CD4-positive, alpha-beta T cell treated with Interleukin-2 at 100 ng/mL for 4 hours (primary cell): ENCODE measurements around the gene DOCK11.
A peak's percentile ranks its signal among the peaks of the same experiment; 100 is the strongest.

ENCODE experiments used
- DNase-seq: peaks from one replicate; pipeline ENCODE4 v3.0.0-alpha.2; 2020; ENCODE audit warnings: low spot score

The DOCK11 gene

GRCh38 chrX:118502161-118502789 lies 6.7 kb downstream of the DOCK11 start:
- no peak for DNase-seq

GRCh38 chrX:118503260-118504041 lies 7.8 kb downstream of the DOCK11 start:
- DNase-seq, result no peak

GRCh38 chrX:118504581-118504980 lies 9.0 kb downstream of the DOCK11 start:
- no peak for DNase-seq

- no peak for DNase-seq
Observed at GRCh38 chrX:118506805-118507480, 11.3 kb downstream of the DOCK11 start.

DNA sequence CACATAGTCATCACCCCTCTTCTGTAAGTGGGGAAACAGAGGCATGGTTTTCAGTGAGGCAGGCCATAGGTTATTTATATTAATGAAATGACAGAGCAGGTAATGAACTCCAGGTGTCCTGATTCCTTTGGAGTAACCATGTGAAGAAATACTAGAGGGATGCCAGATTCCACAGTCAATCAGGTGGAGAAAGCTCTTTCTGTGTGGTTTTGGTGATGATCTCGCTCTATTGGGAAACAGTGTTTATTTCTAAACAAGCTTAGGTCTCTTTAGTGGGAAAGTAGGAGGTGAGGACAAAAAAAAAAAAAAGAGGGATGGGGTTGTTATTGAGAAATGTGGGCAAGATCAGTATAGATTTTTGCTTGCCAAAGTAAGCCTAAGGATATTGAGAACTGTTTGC lies 12.2 kb downstream of the DOCK11 start:
- DNase-seq, result no peak

DNA sequence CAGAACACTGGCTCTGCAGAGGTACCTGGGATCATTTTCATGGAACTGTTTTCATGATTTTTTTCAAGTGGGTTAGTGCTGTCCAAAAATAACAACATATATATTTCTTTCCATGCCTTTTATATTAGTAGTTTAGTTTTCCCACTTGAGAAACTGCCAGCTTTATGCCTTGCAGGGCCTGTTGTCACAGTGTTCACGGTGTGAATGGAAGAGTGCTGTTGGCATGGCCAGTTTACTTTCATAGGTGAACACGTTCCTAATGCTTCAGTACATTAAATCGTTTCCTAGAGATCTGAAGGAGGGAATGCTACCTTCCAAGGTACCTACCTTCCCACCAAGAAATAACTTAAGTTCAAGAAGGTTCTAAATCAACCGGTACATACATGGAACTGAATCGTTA lies 12.6 kb downstream of the DOCK11 start:
- no peak for DNase-seq

DNA sequence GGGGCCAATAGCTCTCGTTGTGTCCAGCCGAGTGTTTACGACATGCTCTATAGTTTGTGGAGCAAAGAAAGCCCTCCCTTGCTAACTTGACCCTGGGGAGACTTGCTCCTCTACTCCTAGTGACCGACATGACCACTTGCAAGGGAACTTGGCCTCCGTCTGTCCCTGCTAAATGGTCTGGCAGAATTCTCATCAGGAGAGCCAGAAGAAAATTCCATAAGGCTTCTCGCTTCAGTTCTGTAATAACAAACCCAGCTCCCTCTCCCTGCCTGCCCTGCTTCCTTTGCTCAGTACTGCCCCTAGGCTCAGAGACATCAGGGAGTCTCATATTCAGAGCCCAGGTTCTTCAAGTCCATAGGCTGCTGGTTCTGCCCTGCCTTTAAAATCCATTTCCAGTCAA lies 13.0 kb downstream of the DOCK11 start:
- DNase-seq, result no peak

- no peak for DNase-seq
Observed at GRCh38 chrX:118510111-118510510, 14.5 kb downstream of the DOCK11 start.

- no peak for DNase-seq
Observed at GRCh38 chrX:118513120-118513898, 17.7 kb downstream of the DOCK11 start.

GRCh38 chrX:118519411-118520215 lies 24.0 kb downstream of the DOCK11 start:
- DNase-seq, result no peak

- DNase-seq, result no peak
Observed at GRCh38 chrX:118520216-118521206, 24.9 kb downstream of the DOCK11 start.

DNA sequence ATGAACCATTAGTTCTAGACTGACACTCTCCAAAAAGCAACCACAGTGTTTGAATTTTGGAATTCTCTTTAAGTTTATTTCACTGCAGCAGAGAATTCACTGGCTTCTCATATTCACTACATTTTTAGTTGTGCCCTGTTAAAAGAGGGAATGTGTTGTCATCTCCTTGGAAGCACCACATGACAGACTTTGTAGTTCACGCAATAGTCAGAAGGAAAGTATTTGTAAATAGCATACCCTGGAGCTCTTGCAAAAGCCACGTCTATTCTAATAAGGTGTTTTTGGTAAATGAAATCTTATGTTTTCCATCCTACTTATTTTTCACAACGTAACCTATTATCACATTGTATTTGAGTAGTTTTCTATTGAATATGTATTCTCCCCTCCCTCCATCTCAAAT lies 25.8 kb downstream of the DOCK11 start:
- DNase-seq, result no peak

- DNase-seq, result no peak
Observed at GRCh38 chrX:118522230-118522926, 26.8 kb downstream of the DOCK11 start.

- DNase-seq, result peak; percentile 71
Observed at GRCh38 chrX:118523920-118524319, 28.3 kb downstream of the DOCK11 start.

DNA sequence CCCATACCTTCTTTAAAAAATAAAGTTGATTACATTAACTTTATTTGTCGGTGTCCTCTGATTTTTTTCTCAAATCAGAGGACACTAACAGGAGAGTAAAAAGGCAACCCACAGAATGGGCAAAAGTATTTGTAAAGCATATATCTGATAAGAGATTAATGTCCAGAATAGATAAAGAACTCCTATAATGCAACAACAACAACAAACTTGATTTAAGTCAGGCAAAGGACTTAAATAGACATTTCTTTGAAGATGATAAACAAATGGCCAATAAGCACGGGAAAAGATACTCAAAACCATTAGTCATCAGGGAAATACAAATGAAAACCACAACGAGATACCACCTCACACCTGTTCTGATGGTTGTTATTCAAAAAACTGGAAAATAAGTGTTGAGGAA lies 28.7 kb downstream of the DOCK11 start:
- peak; percentile 10 for DNase-seq

GRCh38 chrX:118525174-118525730 lies 29.6 kb downstream of the DOCK11 start:
- no peak for DNase-seq

GRCh38 chrX:118526149-118526548 lies 30.5 kb downstream of the DOCK11 start:
- no peak for DNase-seq

DNA sequence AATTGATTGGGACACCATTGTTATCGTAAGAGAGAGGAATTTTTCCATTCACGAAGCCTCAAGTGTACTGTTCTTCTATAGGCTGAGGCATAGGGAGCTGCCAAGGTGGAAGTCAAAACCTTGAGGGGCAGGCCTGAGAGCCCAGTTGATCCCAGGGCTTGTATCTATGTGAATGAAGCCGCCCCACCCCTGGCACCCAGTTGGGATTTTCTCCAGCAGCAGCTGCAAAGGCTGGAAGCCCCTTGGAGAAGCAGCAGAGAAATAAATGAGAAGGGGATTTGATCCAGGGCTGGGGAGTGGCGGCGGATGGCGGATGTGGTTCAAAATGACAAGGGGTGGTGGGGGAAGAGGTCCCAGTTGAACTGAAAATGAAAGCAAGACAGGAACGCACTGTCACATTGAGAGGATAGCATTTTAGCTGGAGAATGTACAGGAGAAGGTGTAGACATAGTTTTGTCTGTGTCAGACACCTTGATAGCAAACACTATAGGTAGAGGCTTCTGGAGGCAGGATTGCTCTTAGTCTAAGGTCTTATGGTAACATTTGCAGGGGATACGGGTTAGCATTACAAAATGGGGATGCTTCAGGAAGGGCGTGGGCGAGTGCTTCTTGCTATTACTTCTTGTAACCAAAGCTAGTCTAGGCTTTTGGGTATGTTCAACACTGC lies 32.6 kb downstream of the DOCK11 start:
- peak; percentile 60 for DNase-seq
